H1 (cell line): ENCODE data around the gene MAST1. TPM values are rescaled to one million over a fixed set of nuclear protein-coding genes. Genes with fewer than 3 reads are reported as not detected.

Experiments used
- ATF3 ChIP-seq: IDR thresholded peaks from 2 replicates; pipeline ENCODE4 v1.6.1; 2011; ENCODE audit warnings: low read depth, mild to moderate bottlenecking, low read length; ENCODE audit not compliant: insufficient read depth
- CHD2 ChIP-seq: IDR thresholded peaks from 2 replicates; pipeline ENCODE4 v1.6.1; 2012; ENCODE audit warnings: low read length, improper control_type of control experiment
- E2F6 ChIP-seq: IDR thresholded peaks from 2 replicates; pipeline ENCODE4 v1.6.1; 2012; ENCODE audit warnings: inconsistent platforms
- FOSL1 ChIP-seq: IDR thresholded peaks from 2 replicates; pipeline ENCODE4 v1.6.1; 2011; ENCODE audit warnings: mild to moderate bottlenecking, low read depth, low read length, moderate library complexity; ENCODE audit not compliant: insufficient read depth
- GTF2F1 ChIP-seq: IDR thresholded peaks from 2 replicates; pipeline ENCODE4 v1.6.1; 2012; ENCODE audit warnings: low read depth, low read length, improper control_type of control experiment, borderline replicate concordance
- KDM4A ChIP-seq: IDR thresholded peaks from one replicate; pipeline ENCODE4 v1.7.1; 2012; ENCODE audit warnings: low read depth, mild to moderate bottlenecking, moderate library complexity, low read length, inconsistent platforms; ENCODE audit not compliant: severe bottlenecking
- MAFK ChIP-seq: IDR thresholded peaks from 2 replicates; pipeline ENCODE4 v1.6.1; 2012; ENCODE audit warnings: low read depth, mild to moderate bottlenecking, improper control_type of control experiment, low read length
- RAD21 ChIP-seq, 2 experiments: IDR thresholded peaks in 1 of 2; conservative IDR thresholded peaks in 1 of 2; 2 replicates each; pipeline ENCODE4 v1.6.1; 2011; ENCODE audit warnings: low read depth in 2 of 2, low read length in 2 of 2, improper control_type of control experiment in 1 of 2, inconsistent platforms in 1 of 2, mild to moderate bottlenecking in 1 of 2, moderate library complexity in 1 of 2
- RFX5 ChIP-seq: IDR thresholded peaks from 2 replicates; pipeline ENCODE4 v1.6.1; 2011; ENCODE audit warnings: low read depth, low read length, improper control_type of control experiment, borderline replicate concordance
- SIN3A ChIP-seq, 2 experiments: IDR thresholded peaks in 1 of 2; conservative IDR thresholded peaks in 1 of 2; 2 replicates each; pipeline ENCODE4 v1.6.1; 2011 to 2012; ENCODE audit warnings: low read length in 2 of 2, improper control_type of control experiment in 1 of 2, low read depth in 1 of 2, mild to moderate bottlenecking in 1 of 2
- SIRT6 ChIP-seq: IDR thresholded peaks from one replicate; pipeline ENCODE4 v1.7.1; 2012; ENCODE audit warnings: low read length, inconsistent platforms
- SP4 ChIP-seq: IDR thresholded peaks from 2 replicates; pipeline ENCODE4 v1.6.1; 2012; ENCODE audit warnings: low read length, inconsistent platforms
- TAF1 ChIP-seq: IDR thresholded peaks from 2 replicates; pipeline ENCODE4 v1.6.1; 2011; ENCODE audit warnings: mild to moderate bottlenecking, low read depth, low read length
- TEAD4 ChIP-seq: IDR thresholded peaks from 2 replicates; pipeline ENCODE4 v1.6.1; 2012; ENCODE audit warnings: low read depth, low read length, inconsistent platforms, mixed read lengths
- polyA plus RNA-seq, 7 experiments: library from polyadenylated mRNA; depleted of rRNA in 3 of 7; stranded (reverse) in 5 of 7; unstranded in 2 of 7; fragments of >200 nt in 5 of 7; fragments of 200-250 nt in 2 of 7; gene quantifications; 1 replicate in 5 of 7; 2 replicates in 1 of 7; 4 replicates in 1 of 7; pipeline versions ENCODE4 v1.2.1 to v1.2.3, GENCODE V29; 2011 to 2013; ENCODE audit warnings: missing spikeins in 2 of 7, mixed read lengths in 2 of 7
- total RNA-seq: library from RNA; stranded (reverse); fragmentation: NEBNext Ultra II Directional; extraction: Animal tissue kit (Norgen Biotek cat#: 25700); gene quantifications from 2 replicates; pipeline ENCODE4 v1.2.1, GENCODE V29; 2021

MAST1 gene
- total and polyA plus RNA-seq, 2 of the 8 experiments (the other 6 are each of a cell fraction or from before 2014, with no cell fraction given), result 15.6 to 28.3 TPM

- TF ChIP-seq ATF3, result no peak
- peak; percentile 81 for TF ChIP-seq TAF1
- TF ChIP-seq SP4, result peak; percentile 54; the same call in 1 of the 2 replicates
- TF ChIP-seq RFX5, result no peak
- no peak for TF ChIP-seq FOSL1
- peak; percentile 88 for TF ChIP-seq E2F6
- no peak for TF ChIP-seq CHD2
- TF ChIP-seq GTF2F1, result no peak
- TF ChIP-seq SIN3A (conservative IDR thresholded peaks at IDR 0.05 in 1 of 2, IDR thresholded peaks at IDR 0.05 in 1 of 2; ENCODE audit: low read depth in 1 of 2, low read length in 2 of 2), result 0 out of 4 replicates have a peak, but pooled peaks of 1 of the 2 experiments have one; percentile 58
- TF ChIP-seq TEAD4, result peak; percentile 52; the same call in 1 of the 2 replicates
- TF ChIP-seq MAFK, result no peak
- peak; percentile 25 to 46; a peak in 2 of 4 replicates for TF ChIP-seq RAD21 (IDR thresholded peaks at IDR 0.05 in 1 of 2, conservative IDR thresholded peaks at IDR 0.05 in 1 of 2; ENCODE audit: low read depth in 2 of 2, low read length in 2 of 2)
- peak; percentile 73 for TF ChIP-seq KDM4A
- no peak for TF ChIP-seq SIRT6
These were observed 12.8 kb upstream of the MAST1 start (continued) for GRCh38 chr19:12825254-12826131.
